ENCODE data around the gene CEP72.
"Not testable (repeated sequence)": the region's sequence is repeated elsewhere in the genome, so short reads cannot be mapped to it uniquely, and the experiment has no call there.

Gene CEP72

DNA sequence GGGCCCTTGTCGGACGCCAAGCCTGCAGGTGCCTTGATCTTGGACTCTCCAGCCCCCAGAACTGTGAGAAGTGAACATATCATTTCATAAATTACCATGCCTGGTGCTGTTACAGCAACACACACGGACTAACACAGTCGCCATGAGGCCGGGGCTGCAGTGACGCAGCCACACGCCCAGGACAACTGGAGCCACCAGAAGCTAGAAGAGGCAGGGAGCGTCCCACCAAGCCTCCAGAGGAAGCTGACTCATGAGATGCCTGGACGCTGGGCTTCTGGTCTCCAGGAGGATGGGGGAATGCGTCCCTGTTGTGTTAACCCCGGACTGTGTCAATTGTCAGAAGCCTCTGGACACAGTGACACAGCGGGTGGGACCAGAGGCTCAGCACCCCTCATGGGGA lies 74.8 kb downstream of the CEP72 start:
- not testable (repeated sequence) for FAIRE-seq

- FAIRE-seq = not testable (repeated sequence)
These were observed 76.3 kb downstream of the CEP72 start for GRCh38 chr5:688348-689010.

- FAIRE-seq = peak; percentile 81
These were observed 78.2 kb downstream of the CEP72 start for GRCh38 chr5:690293-690692.

DNA sequence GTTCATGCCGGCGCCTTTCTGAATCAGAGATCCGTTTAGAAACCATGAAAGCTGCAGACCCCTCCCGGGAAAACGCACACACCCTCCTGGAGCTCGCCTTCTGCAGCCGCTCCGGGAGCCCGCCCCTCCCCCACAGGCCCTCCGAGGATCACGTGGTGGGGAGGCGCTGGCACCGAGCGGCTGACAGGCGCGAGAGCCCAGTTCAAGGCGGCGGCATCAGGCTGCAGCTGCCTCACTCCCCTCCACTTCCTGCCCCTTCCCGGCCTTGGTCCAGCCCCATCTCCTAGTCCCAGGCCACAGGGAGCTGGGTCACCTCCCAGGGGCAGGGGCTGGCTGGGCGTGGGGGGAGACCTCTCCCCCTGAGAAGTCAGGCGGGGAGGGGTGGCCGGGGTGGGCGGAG lies 78.9 kb downstream of the CEP72 start:
- FAIRE-seq = not testable (repeated sequence)

GRCh38 chr5:691817-692528 lies 79.8 kb downstream of the CEP72 start:
- FAIRE-seq = no peak

DNA sequence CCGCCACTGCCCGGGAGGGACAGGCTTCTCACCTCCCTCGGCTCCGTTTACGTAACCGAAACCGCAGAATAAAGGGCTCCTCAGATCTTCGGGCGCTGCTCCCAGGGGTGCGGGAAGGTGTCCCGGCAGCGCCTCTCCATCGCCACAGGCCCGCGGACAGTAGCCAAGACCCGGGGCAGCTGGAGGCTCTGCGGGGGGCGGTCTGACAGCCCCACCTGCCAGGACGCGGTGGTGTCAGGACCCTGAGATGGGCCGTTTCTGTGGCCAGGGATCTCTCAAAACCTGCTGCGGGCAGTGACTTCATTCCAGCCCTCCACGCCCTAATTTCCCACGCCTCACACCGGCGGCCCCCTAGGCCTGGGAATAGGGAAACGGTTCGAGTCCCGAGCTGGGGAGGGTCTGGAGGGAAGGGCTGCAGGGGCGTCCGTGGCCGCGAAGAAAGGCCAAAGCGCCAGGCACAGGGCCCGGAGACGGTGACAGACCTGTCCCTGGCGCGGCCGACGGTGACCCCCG lies 80.4 kb downstream of the CEP72 start:
- FAIRE-seq = not testable (repeated sequence)

DNA sequence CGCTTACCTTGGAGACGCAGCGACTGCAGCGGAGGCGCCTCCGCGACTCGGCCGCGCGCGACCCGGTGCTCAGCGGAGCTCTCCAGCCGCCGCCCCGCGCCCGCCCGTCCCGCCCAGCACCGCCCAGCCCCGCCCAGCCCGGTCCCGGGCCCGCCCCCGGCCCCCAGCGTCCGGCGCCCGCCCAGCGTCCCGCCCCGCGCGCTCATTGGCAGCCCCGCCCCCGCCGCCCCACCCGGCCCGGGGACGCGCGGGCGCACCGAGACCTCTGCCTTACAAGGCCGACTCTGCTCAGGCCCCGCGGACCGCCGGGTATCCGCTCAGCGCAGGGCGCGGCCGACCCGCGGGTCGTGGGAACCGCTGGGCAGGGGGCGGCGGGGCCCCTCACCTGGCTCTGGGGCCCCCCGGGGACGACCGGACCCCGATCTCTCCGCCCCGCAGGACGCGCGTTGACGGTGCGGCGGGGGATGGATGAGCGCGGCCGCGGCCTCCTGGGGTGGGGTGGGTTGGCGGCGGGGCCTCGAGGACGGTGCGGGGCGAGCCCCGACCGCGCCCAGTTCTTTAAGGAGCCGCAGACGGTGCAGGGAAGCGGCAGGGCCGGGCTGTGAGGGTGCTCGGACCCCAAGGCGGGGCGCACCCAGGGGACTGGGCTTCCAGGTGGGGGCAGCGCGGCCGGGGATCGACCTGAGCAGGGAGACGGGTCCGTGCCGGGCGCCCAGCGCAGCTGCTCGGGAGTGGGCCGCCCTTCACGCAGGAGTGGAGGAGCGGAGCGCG lies 81.3 kb downstream of the CEP72 start, which contains the start of gene TPPP:
TPPP (minus strand) TSS at position 82 of the 771 bp plus-strand sequence. CDS start 15,292 bp downstream, outside the sequence.
- not testable (repeated sequence) for FAIRE-seq

GRCh38 chr5:694042-694431 lies 81.9 kb downstream of the CEP72 start:
- not testable (repeated sequence) for FAIRE-seq

DNA sequence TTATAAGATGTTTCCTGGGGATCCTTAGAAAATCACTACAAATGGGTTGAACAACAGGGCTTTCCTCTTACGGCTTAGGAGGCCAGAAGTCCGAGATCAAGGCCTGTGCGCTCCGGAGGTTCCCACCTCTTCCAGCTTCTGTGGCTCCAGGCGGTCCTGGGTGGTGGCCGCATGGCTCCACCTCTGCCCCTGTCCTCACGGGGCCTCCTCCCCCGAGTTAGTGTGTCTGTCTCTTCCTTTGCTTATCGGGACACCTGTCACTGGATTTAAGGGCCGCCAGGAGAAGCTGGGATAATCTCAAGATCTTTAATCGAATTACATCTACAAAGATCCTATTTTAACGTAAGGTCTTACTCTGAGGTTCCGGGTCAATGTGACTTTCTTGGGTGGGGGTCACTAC lies 83.3 kb downstream of the CEP72 start:
- FAIRE-seq = not testable (repeated sequence)

- not testable (repeated sequence) for FAIRE-seq
These were observed 84.1 kb downstream of the CEP72 start for GRCh38 chr5:696191-696590.

DNA sequence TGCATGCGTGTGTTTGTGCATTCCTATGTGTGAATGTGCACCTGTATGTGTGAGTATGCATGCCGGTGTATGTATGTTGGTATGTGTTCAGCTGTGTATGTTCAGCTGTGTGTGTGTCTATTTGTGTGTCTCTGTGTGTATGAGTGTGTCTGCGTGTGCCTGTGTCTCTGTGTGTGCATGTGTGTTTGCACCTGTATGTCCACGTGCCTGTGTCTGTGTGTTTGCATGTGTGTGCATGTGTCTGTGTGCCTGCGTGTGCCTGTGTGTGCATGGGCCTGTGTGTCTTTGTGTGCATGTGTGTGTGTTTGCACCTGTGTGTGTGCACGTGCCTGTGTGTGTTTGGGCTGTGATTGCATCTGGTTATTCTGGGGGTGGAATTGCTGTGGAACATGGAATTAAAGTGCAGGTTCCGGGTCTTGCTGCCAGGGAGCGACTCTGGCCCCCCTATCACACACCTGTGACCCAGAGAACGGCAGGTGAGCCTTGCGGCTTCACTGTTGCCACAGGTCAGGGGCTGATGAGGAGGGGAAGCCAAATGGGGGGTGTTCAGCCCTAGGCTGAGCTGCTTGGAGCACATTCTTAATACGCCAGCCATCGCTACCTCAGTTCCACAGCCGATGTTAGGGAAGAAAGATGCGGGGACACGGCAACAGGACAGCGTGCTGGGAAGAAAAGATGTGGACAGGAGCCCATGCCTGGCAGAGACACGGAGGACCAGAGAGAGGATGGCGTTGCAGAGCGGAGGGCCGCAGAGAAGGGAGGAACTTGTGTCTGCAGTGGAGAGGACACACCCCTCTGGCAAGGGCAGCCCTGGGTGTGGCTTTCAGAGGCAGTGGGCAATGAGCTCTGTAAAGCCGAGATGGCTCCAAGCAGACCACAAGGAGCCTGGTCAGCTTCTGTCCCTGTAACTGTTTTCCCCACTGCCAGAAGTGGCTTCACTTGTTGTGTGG lies 84.9 kb downstream of the CEP72 start:
- not testable (repeated sequence) for FAIRE-seq

All from islet of Langerhans (tissue), 1 donor.